PC-3 (cell line): ENCODE measurements around the gene ALDH3A2. TPM values are rescaled to one million over a fixed set of nuclear protein-coding genes. Genes with fewer than 3 reads are reported as not detected.

Experiments
- ATAC-seq: fragments of 200-7000 bp; cut with Tn5 transposase; 2 replicates; pipeline ENCODE4 v1.9.1; 2020; ENCODE audit warnings: mild to moderate bottlenecking, moderate library complexity
- BruUV-seq: library from RNA; stranded (reverse); fragments of 400-500 nt; replicated peaks from 2 replicates; lab custom pipeline; 2021; lab: Mats Ljungman, UMichigan
- CTCF ChIA-PET: fragments of 300-600 bp; sonication (Branson Sonifier 250); formaldehyde crosslinking; loops from one replicate; lab custom pipeline; 2022; ENCODE audit warnings: antibody characterized with exemption; lab: Charles Lee
- POLR2A ChIA-PET: fragments of 300-600 bp; sonication (Branson Sonifier 250); formaldehyde crosslinking; loops from one replicate; lab custom pipeline; 2022; ENCODE audit warnings: antibody characterized with exemption; ENCODE audit not compliant: unreplicated experiment; lab: Charles Lee
- DNase-seq: peaks from one replicate; pipeline ENCODE4 v3.0.0-alpha.2; 2015
- H2AFZ ChIP-seq: fragments of 300-600 bp; sonication (generic); 2 replicates; pipeline ENCODE4 v1.6.0; 2016; ENCODE audit warnings: antibody characterized with exemption, low read length
- H3F3A ChIP-seq: fragments of 300-600 bp; sonication (generic); one replicate; pipeline ENCODE4 v1.6.0; 2017; ENCODE audit warnings: antibody characterized with exemption, low read length, control low read depth, mild to moderate bottlenecking; ENCODE audit not compliant: unreplicated experiment
- H3K27ac ChIP-seq: fragments of 300-600 bp; sonication (generic); 2 replicates; pipeline ENCODE4 v1.5.1; 2016; ENCODE audit warnings: mild to moderate bottlenecking, low read length
- H3K27me3 ChIP-seq: fragments of 300-600 bp; sonication (generic); 2 replicates; pipeline ENCODE4 v1.6.1; 2016; ENCODE audit warnings: low read length, mixed read lengths
- H3K36me3 ChIP-seq: fragments of 300-600 bp; sonication (generic); 2 replicates; pipeline ENCODE4 v1.6.1; 2016; ENCODE audit warnings: low read depth, mixed run types, low read length, mixed read lengths
- H3K4me1 ChIP-seq: fragments of 300-600 bp; sonication (generic); 2 replicates; pipeline ENCODE4 v1.5.1; 2016; ENCODE audit warnings: low read length; ENCODE audit not compliant: insufficient read depth
- H3K4me2 ChIP-seq: fragments of 300-600 bp; sonication (generic); 2 replicates; pipeline ENCODE4 v1.6.0; 2016; ENCODE audit warnings: low read length
- H3K4me3 ChIP-seq: fragments of 300-600 bp; sonication (generic); 2 replicates; pipeline ENCODE4 v1.5.1; 2016; ENCODE audit warnings: mild to moderate bottlenecking, low read length, mixed read lengths
- H3K79me2 ChIP-seq: fragments of 300-600 bp; sonication (generic); 2 replicates; pipeline ENCODE4 v1.6.1; 2017; ENCODE audit warnings: low read length, mixed read lengths
- H3K9ac ChIP-seq: fragments of 300-600 bp; sonication (generic); 2 replicates; pipeline ENCODE4 v1.6.0; 2016; ENCODE audit warnings: mild to moderate bottlenecking, low read length
- H3K9me2 ChIP-seq: fragments of 300-600 bp; sonication (generic); replicated peaks from 2 replicates; pipeline ENCODE4 v1.6.1; 2016; ENCODE audit warnings: mixed run types, low read length, mixed read lengths
- H3K9me3 ChIP-seq: fragments of 300-600 bp; sonication (generic); 2 replicates; pipeline ENCODE4 v1.6.1; 2016; ENCODE audit warnings: low read length, mixed read lengths
- H4K20me1 ChIP-seq: fragments of 300-600 bp; sonication (generic); 2 replicates; pipeline ENCODE4 v1.6.1; 2016; ENCODE audit warnings: low read length, mixed read lengths
- CTCF ChIP-seq: fragments of 300-600 bp; sonication (generic); conservative IDR thresholded peaks from 2 replicates; pipeline ENCODE4 v1.5.1; 2017; ENCODE audit warnings: antibody characterized with exemption, low read depth, mild to moderate bottlenecking, low read length
- EZH2 ChIP-seq: fragments of 300-600 bp; sonication (generic); IDR thresholded peaks from one replicate; pipeline ENCODE4 v1.6.1; 2017; ENCODE audit warnings: antibody characterized with exemption, mild to moderate bottlenecking, low read length; ENCODE audit not compliant: unreplicated experiment
- EZH2phosphoT487 ChIP-seq: fragments of 300-600 bp; sonication (generic); IDR thresholded peaks from 2 replicates; pipeline ENCODE4 v1.6.1; 2018; ENCODE audit warnings: mild to moderate bottlenecking, antibody characterized with exemption, low read length, borderline replicate concordance
- intact Hi-C: fragments of 100-400 bp; cut with micrococcal nuclease; formaldehyde crosslinking; loops from 2 replicates; pipeline ENCODE4 v1.9.0; 2023
- total RNA-seq: library from RNA; depleted of rRNA; stranded (reverse); fragments of >200 nt; gene quantifications from 2 replicates; pipeline ENCODE4 v1.2.3, GENCODE V29; 2014

Gene ALDH3A2
- total RNA-seq, 1 experiment from 2014 or later = 125 TPM

- ChIA-PET CTCF (interaction anchor here (1.0 kb wide), 1 partner anchor 24 kb away, joined by 5 read pairs; no protein-coding TSS in a partner anchor), POLR2A (no interaction called here)
- H3K4me3 ChIP-seq = no peak overlapping the region
- H3K4me1 ChIP-seq = peaks cover 32% of the 10 kb centered on the region
- intact Hi-C loops = no loop called here
- H3K9me2 ChIP-seq = no peaks in the 10 kb centered on the region
- H3F3A ChIP-seq = no peaks in the 10 kb centered on the region
- ATAC-seq (no peak), DNase-seq (peak; percentile 31)
- no peak overlapping the region for H3K4me2 ChIP-seq
- TF ChIP-seq EZH2phosphoT487 (no peak), EZH2 (no peak), CTCF (no peak)
- H2AFZ ChIP-seq = no peak overlapping the region
- no peaks in the 10 kb centered on the region for H4K20me1 ChIP-seq
- no peaks in the 10 kb centered on the region for H3K27me3 ChIP-seq
- H3K9ac ChIP-seq = no peak overlapping the region
- H3K36me3 ChIP-seq = no peaks in the 10 kb centered on the region
- H3K9me3 ChIP-seq = no peaks in the 10 kb centered on the region
- BruUV-seq = no TSS peak
- H3K79me2 ChIP-seq = no peaks in the 10 kb centered on the region
- H3K27ac ChIP-seq = no peak overlapping the region
Observed at GRCh38 chr17:19720631-19721426, 72.3 kb downstream of the ALDH3A2 start.

- Histone ChIP-seq H3K4me1 (peaks cover 34% of the 10 kb centered on the region), H3K79me2 (no peaks in the 10 kb centered on the region), H3K4me2 (no peak overlapping the region), H2AFZ (no peak overlapping the region), H3K9ac (no peak overlapping the region), H3K36me3 (no peaks in the 10 kb centered on the region), H3F3A (no peaks in the 10 kb centered on the region), H3K4me3 (no peak overlapping the region), H3K9me2 (no peaks in the 10 kb centered on the region), H3K27ac (no peak overlapping the region), H3K9me3 (no peaks in the 10 kb centered on the region), H3K27me3 (no peaks in the 10 kb centered on the region), H4K20me1 (no peaks in the 10 kb centered on the region)
- ATAC-seq = 0 out of 2 replicates have a peak, but pooled peaks have one; percentile 17
- ChIA-PET CTCF (no interaction called here), POLR2A (no interaction called here)
- no TSS peak for BruUV-seq
- intact Hi-C loops = no loop called here
- no peak for TF ChIP-seq EZH2phosphoT487
- no peak for TF ChIP-seq EZH2
- TF ChIP-seq CTCF = no peak
- peak; percentile 53 for DNase-seq
Observed at GRCh38 chr17:19723964-19724363, 75.4 kb downstream of the ALDH3A2 start.
